HCT116 (cell line): ENCODE data around the gene MYADM. TPM values are rescaled to one million over a fixed set of nuclear protein-coding genes. Genes with fewer than 3 reads are reported as not detected.

Source experiments
- ATAC-seq: fragments of 200-7000 bp; cut with Tn5 transposase; 2 replicates; pipeline ENCODE4 v1.9.1; 2020; ENCODE audit warnings: mild to moderate bottlenecking, moderate library complexity
- BruUV-seq: library from RNA; stranded (reverse); fragments of 400-500 nt; replicated peaks from 2 replicates; lab custom pipeline; 2021; lab: Mats Ljungman, UMichigan
- CTCF ChIA-PET: fragments of 300-600 bp; sonication (Branson Sonifier 250); formaldehyde crosslinking; loops from one replicate; lab custom pipeline; 2021; ENCODE audit warnings: antibody characterized with exemption; lab: Charles Lee
- POLR2A ChIA-PET: fragments of 300-600, 350-600 bp; sonication (Branson Sonifier 250); formaldehyde crosslinking; loops from one replicate; lab custom pipeline; 2021; ENCODE audit warnings: antibody characterized with exemption; lab: Charles Lee
- RAD21 ChIA-PET, 2 experiments: fragments of 300-600 bp; sonication (Branson Sonifier 250); formaldehyde crosslinking; loops; one replicate each; lab custom pipeline; 2023; ENCODE audit warnings: low total read pairs in 2 of 2; ENCODE audit not compliant: uncharacterized antibody in 2 of 2, unreplicated experiment in 2 of 2, low non-redundant PET in 1 of 2; lab: Charles Lee
- DNase-seq: peaks from one replicate; pipeline ENCODE4 v3.0.0-alpha.2; 2010; ENCODE audit warnings: low read depth, low spot score
- H2AFZ ChIP-seq: fragments of 200-600 bp; shearing (Covaris generic), sonication (generic); 2 replicates; pipeline ENCODE4 v1.6.1; 2017; ENCODE audit warnings: low read depth, mixed run types, mixed read lengths, antibody characterized with exemption, low read length; ENCODE audit not compliant: poor library complexity, severe bottlenecking
- H3K27ac ChIP-seq: 2 replicates; pipeline ENCODE4 v1.5.1; 2012; ENCODE audit warnings: low read depth, low read length
- H3K27me3 ChIP-seq: fragments of 200-600 bp; sonication (generic); 2 replicates; pipeline ENCODE4 v1.6.1; 2016; ENCODE audit warnings: mixed run types, low read length, mixed read lengths; ENCODE audit not compliant: insufficient read depth
- H3K36me3 ChIP-seq, 2 experiments: fragments of 200-500 bp in 1 of 2; fragments of 200-600 bp in 1 of 2; sonication (Bioruptor generic) in 1 of 2; sonication (generic) in 1 of 2; 2 replicates each; pipeline versions ENCODE4 v1.5.1 to v1.6.1; 2014 to 2016; ENCODE audit warnings: low read length in 2 of 2, inconsistent platforms in 1 of 2, mixed read lengths in 1 of 2, mixed run types in 1 of 2; ENCODE audit not compliant: insufficient read depth in 2 of 2, control insufficient read depth in 1 of 2
- H3K4me1 ChIP-seq, 2 experiments: fragments of 200-600 bp in 1 of 2; sonication (generic) in 1 of 2; 2 replicates each; pipeline versions ENCODE4 v1.5.1 to v1.6.1; 2012 to 2017; ENCODE audit warnings: low read length in 2 of 2, inconsistent platforms in 1 of 2, mild to moderate bottlenecking in 1 of 2, mixed read lengths in 1 of 2, mixed run types in 1 of 2, moderate library complexity in 1 of 2; ENCODE audit not compliant: insufficient read depth in 2 of 2, control insufficient read depth in 1 of 2
- H3K4me2 ChIP-seq: fragments of 200-600 bp; sonication (generic); 2 replicates; pipeline ENCODE4 v1.6.1; 2017; ENCODE audit warnings: mixed run types, low read length, mixed read lengths
- H3K4me3 ChIP-seq, 2 experiments: fragments of 200-600 bp in 1 of 2; sonication (generic) in 1 of 2; replicated peaks in 1 of 2; 2 replicates each; pipeline ENCODE4 v1.5.1; 2011 to 2016; ENCODE audit warnings: low read length in 2 of 2, control low read depth in 1 of 2, low read depth in 1 of 2, mild to moderate bottlenecking in 1 of 2, mixed read lengths in 1 of 2, mixed run types in 1 of 2
- H3K79me2 ChIP-seq: fragments of 200-600 bp; sonication (generic); 2 replicates; pipeline ENCODE4 v1.6.1; 2017; ENCODE audit warnings: mild to moderate bottlenecking, mixed run types, low read length, moderate library complexity, mixed read lengths; ENCODE audit not compliant: insufficient read depth
- H3K9ac ChIP-seq: fragments of 200-600 bp; sonication (generic); 2 replicates; pipeline ENCODE4 v1.6.1; 2016; ENCODE audit warnings: low read length, mixed read lengths
- H3K9me2 ChIP-seq: fragments of 200-600 bp; sonication (generic), shearing (Covaris generic); 2 replicates; pipeline ENCODE4 v1.6.1; 2017; ENCODE audit warnings: mixed run types, mild to moderate bottlenecking, moderate library complexity; ENCODE audit not compliant: insufficient read depth
- H3K9me3 ChIP-seq, 2 experiments: fragments of 200-500 bp in 1 of 2; fragments of 200-600 bp in 1 of 2; sonication (Bioruptor generic) in 1 of 2; sonication (generic) in 1 of 2; 2 replicates each; pipeline ENCODE4 v1.6.1; 2014 to 2017; ENCODE audit warnings: low read length in 2 of 2, mixed read lengths in 2 of 2, inconsistent platforms in 1 of 2, low read depth in 1 of 2, mild to moderate bottlenecking in 1 of 2, mixed run types in 1 of 2, moderate library complexity in 1 of 2; ENCODE audit not compliant: control insufficient read depth in 1 of 2, insufficient read depth in 1 of 2
- H4K20me1 ChIP-seq: fragments of 200-600 bp; sonication (generic), shearing (Covaris generic); 2 replicates; pipeline ENCODE4 v1.6.1; 2017; ENCODE audit warnings: mixed run types, mild to moderate bottlenecking, moderate library complexity; ENCODE audit not compliant: insufficient read depth
- CBX3 ChIP-seq: IDR thresholded peaks from 2 replicates; pipeline ENCODE4 v1.6.1; 2012; ENCODE audit warnings: low read depth
- EGR1 ChIP-seq: IDR thresholded peaks from 2 replicates; pipeline ENCODE4 v1.6.1; 2012; ENCODE audit warnings: low read depth
- ELF1 ChIP-seq: IDR thresholded peaks from 2 replicates; pipeline ENCODE4 v1.6.1; 2012; ENCODE audit warnings: low read depth, borderline replicate concordance
- EZH2 ChIP-seq: fragments of 200-600 bp; sonication (generic); IDR thresholded peaks from 2 replicates; pipeline ENCODE4 v1.6.1; 2017; ENCODE audit warnings: antibody characterized with exemption, mixed run types
- EZH2phosphoT487 ChIP-seq: fragments of 200-600 bp; IDR thresholded peaks from 2 replicates; pipeline ENCODE4 v1.6.1; 2018; ENCODE audit warnings: antibody characterized with exemption, borderline replicate concordance
- FOSL1 ChIP-seq: IDR thresholded peaks from 2 replicates; pipeline ENCODE4 v1.6.1; 2012; ENCODE audit warnings: low read depth
- JUND ChIP-seq: IDR thresholded peaks from 2 replicates; pipeline ENCODE4 v1.6.1; 2012
- MAX ChIP-seq: IDR thresholded peaks from 2 replicates; pipeline ENCODE4 v1.6.1; 2012
- POLR2A ChIP-seq: IDR thresholded peaks from 2 replicates; pipeline ENCODE4 v1.7.0; 2011; ENCODE audit warnings: borderline replicate concordance; ENCODE audit not compliant: insufficient read depth, insufficient read length; ENCODE audit errors: extremely low read depth
- POLR2AphosphoS5 ChIP-seq: IDR thresholded peaks from 2 replicates; pipeline ENCODE4 v1.6.1; 2011; ENCODE audit warnings: mild to moderate bottlenecking, low read depth, low read length, moderate library complexity
- RAD21 ChIP-seq: IDR thresholded peaks from 2 replicates; pipeline ENCODE4 v1.6.1; 2012; ENCODE audit warnings: low read depth, mild to moderate bottlenecking
- SIN3A ChIP-seq: IDR thresholded peaks from 2 replicates; pipeline ENCODE4 v1.6.1; 2012; ENCODE audit warnings: low read depth
- SRF ChIP-seq: IDR thresholded peaks from 2 replicates; pipeline ENCODE4 v1.6.1; 2012; ENCODE audit warnings: low read depth
- TCF7L2 ChIP-seq: IDR thresholded peaks from 2 replicates; pipeline ENCODE4 v1.7.0; 2011; ENCODE audit warnings: borderline replicate concordance, inconsistent platforms; ENCODE audit not compliant: insufficient read depth, insufficient read length; ENCODE audit errors: extremely low read depth
- YY1 ChIP-seq: IDR thresholded peaks from 2 replicates; pipeline ENCODE4 v1.6.1; 2011; ENCODE audit warnings: low read length, low read depth, moderate library complexity, mild to moderate bottlenecking; ENCODE audit not compliant: insufficient replicate concordance; ENCODE audit errors: extremely low read depth
- ZBTB33 ChIP-seq: IDR thresholded peaks from 2 replicates; pipeline ENCODE4 v1.6.1; 2011; ENCODE audit warnings: mild to moderate bottlenecking, low read length, moderate library complexity; ENCODE audit not compliant: insufficient replicate concordance; ENCODE audit errors: extremely low read depth
- ZNF274 ChIP-seq: fragments of 200-500 bp; sonication (Bioruptor generic); IDR thresholded peaks from 2 replicates; pipeline ENCODE4 v1.6.1; 2014; ENCODE audit warnings: mild to moderate bottlenecking, low read depth, low read length, inconsistent platforms
- intact Hi-C: fragments of 100-400 bp; cut with micrococcal nuclease; formaldehyde crosslinking; loops from 2 replicates; pipeline ENCODE4 v1.10.0; 2022
- total RNA-seq: library from RNA; stranded (reverse); gene quantifications from one replicate; pipeline ENCODE4 v1.2.1, GENCODE V29; 2021; ENCODE audit not compliant: unreplicated experiment
- TF ChIP-seq, protein P1 (sequence below), 3 experiments: fragments of 200-600 bp in 1 of 3; sonication (generic) in 1 of 3; IDR thresholded peaks in 2 of 3; conservative IDR thresholded peaks in 1 of 3; 2 replicates each; pipeline ENCODE4 v1.5.1; 2012 to 2017; ENCODE audit warnings: low read depth in 2 of 3, low read length in 2 of 3, antibody characterized with exemption in 1 of 3, borderline replicate concordance in 1 of 3, control low read depth in 1 of 3, mild to moderate bottlenecking in 1 of 3, mixed read lengths in 1 of 3, mixed run types in 1 of 3, moderate library complexity in 1 of 3; ENCODE audit not compliant: insufficient read depth in 1 of 3

MYADM gene
- total RNA-seq, 1 experiment from 2014 or later = 79.6 TPM

- TF ChIP-seq POLR2AphosphoS5 (0 out of 2 replicates have a peak, but pooled peaks have one; percentile 51), ZNF274 (no peak), RAD21 (peak; percentile 29; the same call in 1 of the 2 replicates), SRF (no peak)
Measured at GRCh38 chr19:53881482-53882390, 14.1 kb downstream of the MYADM start, which contains the start of gene PRKCG (continued).

- peak overlapping the region; percentile 32; the same call in 1 of the 2 replicates for H3K27ac ChIP-seq
- peak overlapping the region; percentile 49 for H3K9ac ChIP-seq
Measured at GRCh38 chr19:53882391-53883050, 14.8 kb downstream of the MYADM start.

More at GRCh38 chr19:53882391-53883050, 14.8 kb downstream of the MYADM start:
- ChIA-PET RAD21 (interaction anchor here in 1 of 2 experiments (0.6 kb wide), 1 partner anchor 32 kb away, joined by 5 read pairs; no protein-coding TSS in a partner anchor), CTCF (no interaction called here), POLR2A (interaction anchor here (1.7 to 2.8 kb wide), 2 partner anchors 14 to 98 kb away, joined by 6 to 11 read pairs; partner anchors contain the start of gene MYADM)
- intact Hi-C loops = loop anchor here (1.0 kb wide), 1 partner anchor 29 kb away; no protein-coding TSS in a partner anchor
- H3K4me1 ChIP-seq = peaks cover 21 to 37% of the 10 kb centered on the region in 2 experiments
- DNase-seq = no peak
- peak overlapping the region; percentile 89 for H3K4me2 ChIP-seq
- H3K36me3 ChIP-seq = no peaks in the 10 kb centered on the region
- H3K9me3 ChIP-seq = no peaks in the 10 kb centered on the region
- H3K27me3 ChIP-seq = no peaks in the 10 kb centered on the region
- H3K9me2 ChIP-seq = no peaks in the 10 kb centered on the region
- H3K4me3 ChIP-seq = peak overlapping the region; percentile 40 to 52
- H4K20me1 ChIP-seq = no peaks in the 10 kb centered on the region
- no peaks in the 10 kb centered on the region for H3K79me2 ChIP-seq
- no peak overlapping the region for H2AFZ ChIP-seq
- TF ChIP-seq, protein P1, sequence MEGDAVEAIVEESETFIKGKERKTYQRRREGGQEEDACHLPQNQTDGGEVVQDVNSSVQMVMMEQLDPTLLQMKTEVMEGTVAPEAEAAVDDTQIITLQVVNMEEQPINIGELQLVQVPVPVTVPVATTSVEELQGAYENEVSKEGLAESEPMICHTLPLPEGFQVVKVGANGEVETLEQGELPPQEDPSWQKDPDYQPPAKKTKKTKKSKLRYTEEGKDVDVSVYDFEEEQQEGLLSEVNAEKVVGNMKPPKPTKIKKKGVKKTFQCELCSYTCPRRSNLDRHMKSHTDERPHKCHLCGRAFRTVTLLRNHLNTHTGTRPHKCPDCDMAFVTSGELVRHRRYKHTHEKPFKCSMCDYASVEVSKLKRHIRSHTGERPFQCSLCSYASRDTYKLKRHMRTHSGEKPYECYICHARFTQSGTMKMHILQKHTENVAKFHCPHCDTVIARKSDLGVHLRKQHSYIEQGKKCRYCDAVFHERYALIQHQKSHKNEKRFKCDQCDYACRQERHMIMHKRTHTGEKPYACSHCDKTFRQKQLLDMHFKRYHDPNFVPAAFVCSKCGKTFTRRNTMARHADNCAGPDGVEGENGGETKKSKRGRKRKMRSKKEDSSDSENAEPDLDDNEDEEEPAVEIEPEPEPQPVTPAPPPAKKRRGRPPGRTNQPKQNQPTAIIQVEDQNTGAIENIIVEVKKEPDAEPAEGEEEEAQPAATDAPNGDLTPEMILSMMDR (IDR thresholded peaks at IDR 0.05 in 2 of 3, conservative IDR thresholded peaks at IDR 0.05 in 1 of 3; ENCODE audit: borderline replicate concordance in 1 of 3, insufficient read depth in 1 of 3, low read depth in 2 of 3, low read length in 2 of 3) = no peak
- TF ChIP-seq SIN3A = no peak
- no peak for TF ChIP-seq ELF1
- TF ChIP-seq SRF = no peak
- TF ChIP-seq EGR1 = no peak
- no peak for TF ChIP-seq ZNF274
- TF ChIP-seq MAX = no peak
- no peak for TF ChIP-seq EZH2
- no peak for TF ChIP-seq RAD21
- no peak for TF ChIP-seq POLR2AphosphoS5
- TF ChIP-seq POLR2A = no peak
- no peak for TF ChIP-seq ZBTB33
- no peak for TF ChIP-seq EZH2phosphoT487
- TF ChIP-seq FOSL1 = no peak
- no peak for TF ChIP-seq CBX3
- no peak for TF ChIP-seq JUND
- TF ChIP-seq TCF7L2 = no peak
- no peak for TF ChIP-seq YY1
- no peak for ATAC-seq
- no TSS peak for BruUV-seq
